K562 (cell line): ENCODE results near the gene RAI14. TPM values are rescaled to one million over a fixed set of nuclear protein-coding genes. Genes with fewer than 3 reads are reported as not detected.
A peak's percentile ranks its signal among the peaks of the same experiment; 100 is the strongest.

Experiments used
- ATAC-seq: fragments of 200-7000 bp; cut with Tn5 transposase; 3 replicates; pipeline ENCODE4 v1.9.1; 2020; ENCODE audit warnings: moderate library complexity
- BruUV-seq: library from RNA; stranded (reverse); fragments of 400-500 nt; replicated peaks from 2 replicates; lab custom pipeline; 2021; lab: Mats Ljungman, UMichigan
- CTCF ChIA-PET: fragments of 300-600 bp; formaldehyde crosslinking; extraction: SDS; loops from one replicate; lab custom pipeline; 2021; ENCODE audit warnings: low intra/inter-chr PET ratio; lab: Yijun Ruan, JAX
- POLR2A ChIA-PET: fragments of 300-600, 350-650 bp; sonication (Branson Sonifier 250); formaldehyde crosslinking; extraction: SDS; loops from one replicate; lab custom pipeline; 2021; ENCODE audit warnings: antibody characterized with exemption, inconsistent platforms; lab: Yijun Ruan, JAX
- DNase-seq, 4 experiments: peaks; one replicate each; pipeline versions ENCODE4 v3.0.0 to v3.0.0-alpha.2; 2011 to 2018; ENCODE audit warnings: low spot score in 3 of 4, mixed read lengths in 3 of 4; ENCODE audit errors: extremely low read depth in 1 of 4
- FAIRE-seq: peaks from 2 replicates; lab custom pipeline; 2011; peaks lifted over from hg19 to GRCh38; lab: Jason Lieb, UNC
- H2AFZ ChIP-seq: 2 replicates; pipeline ENCODE4 v1.6.0; 2011; ENCODE audit warnings: low read depth, low read length, control low read depth, inconsistent platforms
- H3K27ac ChIP-seq: fragments of 200-600 bp; 3 replicates; pipeline ENCODE4 v1.8.0; 2011; ENCODE audit warnings: low read depth, mild to moderate bottlenecking, control low read depth, inconsistent platforms, low read length, moderate library complexity, mixed read lengths; ENCODE audit errors: extremely low read depth
- H3K27me3 ChIP-seq, 2 experiments: fragments of 300-600 bp in 1 of 2; 2 replicates in 1 of 2; 3 replicates in 1 of 2; pipeline versions ENCODE4 v1.6.0 to v1.8.0; 2011; ENCODE audit warnings: inconsistent platforms in 2 of 2, low read length in 2 of 2, mild to moderate bottlenecking in 1 of 2, mixed read lengths in 1 of 2, moderate library complexity in 1 of 2; ENCODE audit not compliant: control insufficient read depth in 2 of 2, insufficient read depth in 2 of 2
- H3K36me3 ChIP-seq: fragments of 300-600 bp; 3 replicates; pipeline ENCODE4 v1.8.0; 2011; ENCODE audit warnings: mild to moderate bottlenecking, low read length, inconsistent platforms; ENCODE audit not compliant: control insufficient read depth, insufficient read depth
- H3K4me1 ChIP-seq, 2 experiments: fragments of 200-600 bp in 1 of 2; replicated peaks in 1 of 2; 2 replicates in 1 of 2; 3 replicates in 1 of 2; pipeline versions ENCODE4 v1.5.1 to v1.8.0; 2011; ENCODE audit warnings: inconsistent platforms in 2 of 2, low read length in 2 of 2, mild to moderate bottlenecking in 1 of 2, mixed read lengths in 1 of 2, moderate library complexity in 1 of 2; ENCODE audit not compliant: control insufficient read depth in 2 of 2, insufficient read depth in 2 of 2
- H3K4me2 ChIP-seq: 2 replicates; pipeline ENCODE4 v1.6.1; 2011; ENCODE audit warnings: low read length, control low read depth, inconsistent platforms, mixed read lengths; ENCODE audit not compliant: insufficient read depth
- H3K4me3 ChIP-seq: fragments of 200-600 bp; sonication (generic), shearing (Covaris generic); 2 replicates; pipeline ENCODE4 v1.5.1; 2016; ENCODE audit warnings: control low read depth, inconsistent platforms
- H3K79me2 ChIP-seq: fragments of 200-600 bp; 3 replicates; pipeline ENCODE4 v1.8.0; 2011; ENCODE audit warnings: low read length, inconsistent platforms; ENCODE audit not compliant: control insufficient read depth, insufficient read depth
- H3K9ac ChIP-seq, 2 experiments: 2 replicates each; pipeline versions ENCODE4 v1.6.0 to v1.6.1; 2011; ENCODE audit warnings: low read depth in 2 of 2, low read length in 2 of 2, control low read depth in 1 of 2, inconsistent platforms in 1 of 2, mild to moderate bottlenecking in 1 of 2, mixed read lengths in 1 of 2; ENCODE audit not compliant: insufficient read depth in 1 of 2
- H3K9me1 ChIP-seq: one replicate; pipeline ENCODE4 v1.6.0; 2011; ENCODE audit warnings: inconsistent platforms, mild to moderate bottlenecking, low read length, moderate library complexity; ENCODE audit not compliant: control insufficient read depth, insufficient read depth
- H3K9me3 ChIP-seq: replicated peaks from 2 replicates; pipeline ENCODE4 v1.5.1; 2011; ENCODE audit warnings: low read depth, low read length, inconsistent platforms; ENCODE audit not compliant: control insufficient read depth, insufficient read depth
- H4K20me1 ChIP-seq: replicated peaks from 2 replicates; pipeline ENCODE4 v1.6.1; 2011; ENCODE audit warnings: low read length, inconsistent platforms, mixed read lengths; ENCODE audit not compliant: control insufficient read depth, insufficient read depth
- CCAR2 ChIP-seq: fragments of 200-400 bp; formaldehyde crosslinking; IDR thresholded peaks from 2 replicates; pipeline ENCODE4 v1.6.1; 2017; ENCODE audit warnings: mild to moderate bottlenecking, low read depth, low read length
- CHAMP1 ChIP-seq: fragments of 450-650 bp; IDR thresholded peaks from 2 replicates; pipeline ENCODE4 v1.6.1; 2016; ENCODE audit warnings: mild to moderate bottlenecking
- E2F1 ChIP-seq: sonication (generic); formaldehyde crosslinking; IDR thresholded peaks from 2 replicates; pipeline ENCODE4 v1.8.1; 2023; ENCODE audit warnings: mild to moderate bottlenecking, missing genetic modification reagents, moderate library complexity
- E2F3 ChIP-seq: fragments of 250-450 bp; sonication (Bioruptor Pico); IDR thresholded peaks from 2 replicates; pipeline ENCODE4 v1.4.0; 2020; ENCODE audit warnings: mild to moderate bottlenecking
- HINFP ChIP-seq: fragments of 450-650 bp; conservative IDR thresholded peaks from 2 replicates; pipeline ENCODE4 v1.6.1; 2016; ENCODE audit warnings: missing genetic modification characterization, low read depth, mild to moderate bottlenecking, control low read depth, missing compliant biosample characterization
- MXD1 ChIP-seq: fragments of 250-450 bp; sonication (Bioruptor Pico); IDR thresholded peaks from 2 replicates; pipeline ENCODE4 v1.8.0; 2021; ENCODE audit warnings: borderline replicate concordance, mild to moderate bottlenecking, moderate library complexity; ENCODE audit not compliant: poor library complexity, severe bottlenecking
- NONO ChIP-seq, 2 experiments: fragments of 200-400 bp in 1 of 2; fragments of 450-650 bp in 1 of 2; formaldehyde crosslinking in 1 of 2; IDR thresholded peaks; 2 replicates each; pipeline ENCODE4 v1.6.1; 2017; ENCODE audit warnings: low read depth in 2 of 2, mild to moderate bottlenecking in 2 of 2, moderate library complexity in 2 of 2, low read length in 1 of 2
- POLR2AphosphoS5 ChIP-seq: IDR thresholded peaks from 2 replicates; pipeline ENCODE4 v1.6.1; 2011; ENCODE audit warnings: mild to moderate bottlenecking, low read depth, low read length, moderate library complexity; ENCODE audit not compliant: control insufficient read depth, insufficient read depth
- RBM15 ChIP-seq: fragments of 200-400 bp; formaldehyde crosslinking; IDR thresholded peaks from 2 replicates; pipeline ENCODE4 v1.6.1; 2018; ENCODE audit warnings: mild to moderate bottlenecking, low read length, moderate library complexity; ENCODE audit not compliant: insufficient read depth
- RBM39 ChIP-seq: fragments of 200-400 bp; formaldehyde crosslinking; optimal IDR thresholded peaks from 2 replicates; pipeline ENCODE3; 2018; ENCODE audit warnings: low read depth, low read length
- SPI1 ChIP-seq: IDR thresholded peaks from 2 replicates; pipeline ENCODE4 v1.6.1; 2011; ENCODE audit warnings: low read depth, low read length, control low read depth, borderline replicate concordance
- TRIM24 ChIP-seq, 2 experiments: fragments of 450-650 bp; IDR thresholded peaks; 2 replicates each; pipeline ENCODE4 v1.6.1; 2016
- ZNF140 ChIP-seq: fragments of 250-450 bp; sonication (Bioruptor Pico); IDR thresholded peaks from 2 replicates; pipeline ENCODE4 v1.8.0; 2021; ENCODE audit warnings: moderate library complexity, mild to moderate bottlenecking, inconsistent platforms
- ZNF408 ChIP-seq: fragments of 250-450 bp; sonication (Bioruptor Pico); IDR thresholded peaks from 2 replicates; pipeline ENCODE4 v1.4.0; 2020; ENCODE audit warnings: low read depth, mild to moderate bottlenecking, moderate library complexity
- ZNF431 ChIP-seq: sonication (generic); formaldehyde crosslinking; IDR thresholded peaks from 2 replicates; pipeline ENCODE4 v1.8.0; 2022; ENCODE audit warnings: mild to moderate bottlenecking, missing genetic modification reagents
- WGBS: fragments of 100-300 bp; shearing (Covaris generic); methylation state at CpG from one replicate; pipeline ENCODE4 v1.1.6; 2016; ENCODE audit warnings: low coverage, mixed read lengths; ENCODE audit not compliant: insufficient coverage; ENCODE audit errors: missing lambda C conversion rate; 5-methylcytosine and 5-hydroxymethylcytosine counted together
- in situ Hi-C: fragments of 300-500 bp; cut with MboI; formaldehyde crosslinking; loops from 4 replicates; pipeline ENCODE4 v1.15.0; 2018; ENCODE audit warnings: inconsistent platforms, mixed read lengths
- intact Hi-C: fragments of 100-400 bp; cut with micrococcal nuclease; formaldehyde crosslinking; loops from 2 replicates; pipeline ENCODE4 v1.14.2; 2022
- polyA plus RNA-seq, 8 experiments: library from polyadenylated mRNA; depleted of rRNA in 4 of 8; stranded (reverse) in 5 of 8; unstranded in 3 of 8; fragments of >200 nt; fragmentation: Nextera tagmentation in 2 of 8; fragmentation: Illumina TruSeq in 1 of 8; extraction: Ambion mirVana in 2 of 8; extraction: Trizol in 1 of 8; gene quantifications; 2 replicates each; pipeline versions ENCODE4 v1.2.1 to v1.2.3, GENCODE V29; 2011 to 2014; ENCODE audit warnings: inconsistent platforms in 1 of 8, missing spikeins in 1 of 8
- total RNA-seq, 7 experiments: library from RNA; depleted of rRNA in 6 of 7; stranded (reverse); fragments of >200 nt in 6 of 7; fragmentation: Illumina TruSeq in 2 of 7; extraction: Trizol in 2 of 7; gene quantifications; 2 replicates each; pipeline versions ENCODE4 v1.2.1 to v1.2.3, GENCODE V29; 2011 to 2021; ENCODE audit warnings: low replicate concordance in 1 of 7

Gene RAI14
- total and polyA plus RNA-seq, 9 of the 15 experiments (the other 6 are each of a cell fraction or from before 2014, with no cell fraction given) = 11.3 to 82.5 (median 34.8) TPM

- POLR2A ChIA-PET = interaction anchor here (1.4 kb wide), 1 partner anchor 11 kb away, joined by 5 read pairs; no protein-coding TSS in a partner anchor
Observed at GRCh38 chr5:34833976-34834793, 178.1 kb downstream of the RAI14 start.

More at GRCh38 chr5:34833976-34834793, 178.1 kb downstream of the RAI14 start:
- Histone ChIP-seq H3K79me2 (no peaks in the 10 kb centered on the region), H4K20me1 (no peaks in the 10 kb centered on the region), H2AFZ (no peak overlapping the region), H3K27ac (no peak overlapping the region), H3K36me3 (peaks cover 21% of the 10 kb centered on the region; the same call in 1 of the 3 replicates), H3K4me2 (no peak overlapping the region), H3K9me1 (no peaks in the 10 kb centered on the region), H3K4me1 (peaks cover 0 to 7% of the 10 kb centered on the region in 2 experiments; a peak in 1 of 5 replicates), H3K27me3 (no peaks in the 10 kb centered on the region), H3K9ac (no peak overlapping the region), H3K9me3 (no peaks in the 10 kb centered on the region), H3K4me3 (no peak overlapping the region)
- ATAC-seq (no peak), FAIRE-seq (no peak), DNase-seq (no peak)
- intact Hi-C loops (loop anchor here (5.0 kb wide), 1 partner anchor 63 kb away; no protein-coding TSS in a partner anchor), in situ Hi-C loops (no loop called here)
- TF ChIP-seq RBM15 = no peak
- TF ChIP-seq POLR2AphosphoS5 = no peak
- peak in 1 of 2 experiments; percentile 41; a peak in 2 of 4 replicates for TF ChIP-seq TRIM24 (IDR thresholded peaks at IDR 0.05)
- TF ChIP-seq E2F3 (CRISPR knock-in tag) = no peak
- peak; percentile 97 for TF ChIP-seq ZNF431 (CRISPR knock-in tag)
- no peak for TF ChIP-seq NONO (IDR thresholded peaks at IDR 0.05; ENCODE audit: low read depth in 2 of 2, low read length in 1 of 2)
- no peak for TF ChIP-seq E2F1
- no peak for TF ChIP-seq CHAMP1
- TF ChIP-seq CCAR2 = no peak
- no peak for TF ChIP-seq ZNF140 (CRISPR knock-in tag)
- TF ChIP-seq HINFP (tag) = no peak
- TF ChIP-seq MXD1 (CRISPR knock-in tag) = no peak
- TF ChIP-seq RBM39 = no peak
- TF ChIP-seq SPI1 = no peak
- no peak for TF ChIP-seq ZNF408 (CRISPR knock-in tag)
- CTCF ChIA-PET = no interaction called here
- WGBS = 49% methylated on average over 9 of the region's 9 CpGs
- BruUV-seq = no TSS peak
